A549 (cell line): Measurements from ENCODE around the gene AREL1. TPM values are rescaled to one million over a fixed set of nuclear protein-coding genes. Genes with fewer than 3 reads are reported as not detected.

Experiments used
- ATAC-seq, 2 experiments: fragments of 200-7000 bp in 1 of 2; fragments of >200 bp in 1 of 2; cut with Nextera tagmentation in 1 of 2; cut with Tn5 transposase in 1 of 2; 3 replicates each; pipeline versions ENCODE4 v1.8.0 to v1.9.1; 2018 to 2020; ENCODE audit warnings: mild to moderate bottlenecking in 1 of 2, moderate library complexity in 1 of 2
- CTCF ChIA-PET: fragments of 300-600 bp; sonication (Branson Sonifier 250); formaldehyde crosslinking; extraction: SDS; loops from one replicate; lab custom pipeline; 2021; ENCODE audit warnings: antibody characterized with exemption, inconsistent platforms; lab: Yijun Ruan, JAX
- POLR2A ChIA-PET: fragments of 350-600 bp; formaldehyde crosslinking; extraction: SDS; loops from one replicate; lab custom pipeline; 2021; ENCODE audit warnings: antibody characterized with exemption, inconsistent platforms; lab: Yijun Ruan, JAX
- DNase-seq, 2 experiments: peaks; one replicate each; pipeline versions ENCODE4 v3.0.0 to v3.0.0-alpha.2; 2011 to 2016; ENCODE audit warnings: low read depth in 1 of 2, low spot score in 1 of 2
- FAIRE-seq: peaks from 2 replicates; lab custom pipeline; 2011; peaks lifted over from hg19 to GRCh38; lab: Jason Lieb, UNC
- H3K27ac ChIP-seq, 2 experiments: fragments of >200 bp; sonication (Bioruptor Twin); formaldehyde crosslinking; 3 replicates each; pipeline ENCODE4 v1.5.1; 2016 to 2017
- H3K4me1 ChIP-seq: fragments of >200 bp; sonication (Bioruptor Twin); formaldehyde crosslinking; 3 replicates; pipeline ENCODE4 v1.6.1; 2016
- H3K4me2 ChIP-seq: fragments of >200 bp; sonication (Bioruptor Twin); formaldehyde crosslinking; 3 replicates; pipeline ENCODE4 v1.6.1; 2016
- H3K4me3 ChIP-seq: fragments of >200 bp; sonication (Bioruptor Twin); formaldehyde crosslinking; 3 replicates; pipeline ENCODE4 v1.5.1; 2016
- H3K9me3 ChIP-seq: fragments of >200 bp; sonication (Bioruptor Twin); formaldehyde crosslinking; 3 replicates; pipeline ENCODE4 v1.6.1; 2016
- CBX2 ChIP-seq: fragments of 200-600 bp; sonication (generic); IDR thresholded peaks from 2 replicates; pipeline ENCODE4 v1.6.1; 2016; ENCODE audit warnings: low read depth, mild to moderate bottlenecking, borderline replicate concordance
- CBX8 ChIP-seq: fragments of 200-600 bp; sonication (generic); IDR thresholded peaks from 2 replicates; pipeline ENCODE4 v1.6.1; 2016
- CEBPB ChIP-seq, 2 experiments: fragments of >200 bp in 1 of 2; sonication (Bioruptor Twin) in 1 of 2; formaldehyde crosslinking in 1 of 2; IDR thresholded peaks; 2 replicates each; pipeline ENCODE4 v1.6.1; 2012 to 2016
- CHD2 ChIP-seq: fragments of 150-350 bp; IDR thresholded peaks from 2 replicates; pipeline ENCODE4 v1.6.1; 2014; ENCODE audit warnings: low read length; ENCODE audit not compliant: partially characterized antibody
- EP300 ChIP-seq, 2 experiments: fragments of >200 bp; sonication (Bioruptor Twin); formaldehyde crosslinking; IDR thresholded peaks; 2 replicates in 1 of 2; 3 replicates in 1 of 2; pipeline ENCODE4 v1.6.1; 2016 to 2017
- FOSL2 ChIP-seq, 2 experiments: fragments of 450-650 bp in 1 of 2; fragments of >200 bp in 1 of 2; sonication (Bioruptor Twin) in 1 of 2; formaldehyde crosslinking; IDR thresholded peaks; 2 replicates each; pipeline versions ENCODE4 v1.5.0 to v1.6.1; 2016 to 2020; ENCODE audit warnings: mild to moderate bottlenecking in 1 of 2, moderate library complexity in 1 of 2
- HDAC2 ChIP-seq: fragments of 200-600 bp; sonication (generic); IDR thresholded peaks from 2 replicates; pipeline ENCODE4 v1.6.1; 2016
- HOXB5 ChIP-seq: fragments of 250-450 bp; sonication (Bioruptor Pico); IDR thresholded peaks from 2 replicates; pipeline ENCODE4 v1.5.0; 2020; ENCODE audit warnings: mild to moderate bottlenecking, moderate library complexity
- JUNB ChIP-seq: fragments of >200 bp; sonication (Bioruptor Twin); formaldehyde crosslinking; IDR thresholded peaks from 2 replicates; pipeline ENCODE4 v1.6.1; 2016
- KDM1A ChIP-seq: fragments of 200-600 bp; sonication (generic); IDR thresholded peaks from 2 replicates; pipeline ENCODE4 v1.6.1; 2016; ENCODE audit warnings: low read depth, mild to moderate bottlenecking
- MAFK ChIP-seq: fragments of 450-650 bp; IDR thresholded peaks from 2 replicates; pipeline ENCODE4 v1.6.1; 2014; ENCODE audit not compliant: partially characterized antibody
- NFE2L2 ChIP-seq: fragments of 150-350 bp; conservative IDR thresholded peaks from 2 replicates; pipeline ENCODE4 v1.6.1; 2014; ENCODE audit warnings: low read length
- NR3C1 ChIP-seq: fragments of >200 bp; sonication (Bioruptor Twin); formaldehyde crosslinking; IDR thresholded peaks from 3 replicates; pipeline ENCODE4 v1.6.1; 2017
- PHF8 ChIP-seq: fragments of 200-600 bp; sonication (generic); IDR thresholded peaks from 2 replicates; pipeline ENCODE4 v1.6.1; 2016; ENCODE audit warnings: low read depth, mild to moderate bottlenecking, antibody characterized with exemption, moderate library complexity, borderline replicate concordance
- POLR2A ChIP-seq: IDR thresholded peaks from 2 replicates; pipeline ENCODE4 v1.6.1; 2012; ENCODE audit warnings: mild to moderate bottlenecking, low read length
- POLR2AphosphoS2 ChIP-seq: conservative IDR thresholded peaks from 2 replicates; pipeline ENCODE4 v1.6.1; 2012; ENCODE audit warnings: low read length, improper control_type of control experiment, inconsistent platforms
- SREBF2 ChIP-seq: fragments of 450-650 bp; IDR thresholded peaks from 2 replicates; pipeline ENCODE4 v1.6.1; 2014; ENCODE audit warnings: mild to moderate bottlenecking, moderate library complexity
- TP53 ChIP-seq: fragments of 250-450 bp; sonication (Bioruptor Pico); IDR thresholded peaks from 2 replicates; pipeline ENCODE4 v1.5.0; 2021; ENCODE audit warnings: mild to moderate bottlenecking, moderate library complexity
- WGBS: methylation state at CpG from one replicate; pipeline ENCODE4 v1.1.6; 2017; ENCODE audit errors: missing lambda C conversion rate; 5-methylcytosine and 5-hydroxymethylcytosine counted together
- polyA plus RNA-seq, 4 experiments: library from polyadenylated mRNA; depleted of rRNA in 3 of 4; stranded (reverse); fragments of >200 nt; fragmentation: RNase III in 1 of 4; extraction: RNeasy Plus Mini Kit Qiagen cat#74134 plus additional on column Dnase treatment in 1 of 4; gene quantifications; 2 replicates in 3 of 4; 3 replicates in 1 of 4; pipeline ENCODE4 v1.2.3, GENCODE V29; 2011 to 2017
- TF ChIP-seq, protein P1 (sequence below): fragments of >200 bp; sonication (Bioruptor Twin); formaldehyde crosslinking; IDR thresholded peaks from 2 replicates; pipeline ENCODE4 v1.6.1; 2016
- TF ChIP-seq, protein P2 (sequence below): fragments of 250-450 bp; sonication (Bioruptor Pico); IDR thresholded peaks from 2 replicates; pipeline ENCODE4 v1.5.0; 2020; ENCODE audit warnings: low read depth, mild to moderate bottlenecking, moderate library complexity
- TF ChIP-seq, protein P3 (sequence below): fragments of 150-350 bp; IDR thresholded peaks from 2 replicates; pipeline ENCODE4 v1.6.1; 2014; ENCODE audit warnings: low read depth, mild to moderate bottlenecking, low read length
- TF ChIP-seq, protein P4 (sequence below): IDR thresholded peaks from 2 replicates; pipeline ENCODE4 v1.6.1; 2012; ENCODE audit warnings: low read depth, borderline replicate concordance
- TF ChIP-seq, protein P5 (sequence below): IDR thresholded peaks from 2 replicates; pipeline ENCODE4 v1.6.1; 2012
- TF ChIP-seq, protein P6 (sequence below): fragments of >200 bp; sonication (Bioruptor Twin); formaldehyde crosslinking; IDR thresholded peaks from 3 replicates; pipeline ENCODE4 v1.6.1; 2016

Gene AREL1
- polyA plus RNA-seq, 2 of the 4 experiments (the other 2 are of a cell fraction): 27.5 to 48.6 TPM

DNA sequence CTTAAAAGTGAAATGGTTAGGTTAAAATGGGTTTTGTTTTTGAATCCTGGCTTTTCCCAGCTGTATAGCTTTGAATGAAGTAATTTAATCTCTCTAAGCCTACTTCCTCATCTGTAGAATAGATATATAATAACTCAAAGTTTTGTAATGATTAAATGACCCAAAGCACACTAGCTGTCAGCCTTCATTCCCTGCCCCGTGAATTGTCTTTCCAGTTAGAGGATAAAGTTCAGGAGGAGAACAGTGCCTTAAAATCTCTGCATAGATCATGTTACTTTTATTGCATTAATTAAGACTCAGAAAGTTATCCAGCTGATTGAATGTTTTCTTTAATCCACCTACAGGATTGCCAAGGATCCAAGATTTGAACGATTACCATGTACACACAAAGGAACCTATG, 19.5 kb upstream of the AREL1 start:
- no peaks in the 10 kb centered on the region; the same call in 2 of the 3 replicates for H3K4me1 ChIP-seq
- TF ChIP-seq, protein P1, sequence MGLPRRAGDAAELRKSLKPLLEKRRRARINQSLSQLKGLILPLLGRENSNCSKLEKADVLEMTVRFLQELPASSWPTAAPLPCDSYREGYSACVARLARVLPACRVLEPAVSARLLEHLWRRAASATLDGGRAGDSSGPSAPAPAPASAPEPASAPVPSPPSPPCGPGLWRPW: no peak
- TF ChIP-seq KDM1A (no peak), CEBPB (IDR thresholded peaks at IDR 0.05) (no peak), POLR2AphosphoS2 (no peak), TP53 (CRISPR knock-in tag) (no peak), JUNB (no peak), MAFK (no peak), POLR2A (no peak), HOXB5 (CRISPR knock-in tag) (no peak), HDAC2 (no peak)
- TF ChIP-seq, protein P2, sequence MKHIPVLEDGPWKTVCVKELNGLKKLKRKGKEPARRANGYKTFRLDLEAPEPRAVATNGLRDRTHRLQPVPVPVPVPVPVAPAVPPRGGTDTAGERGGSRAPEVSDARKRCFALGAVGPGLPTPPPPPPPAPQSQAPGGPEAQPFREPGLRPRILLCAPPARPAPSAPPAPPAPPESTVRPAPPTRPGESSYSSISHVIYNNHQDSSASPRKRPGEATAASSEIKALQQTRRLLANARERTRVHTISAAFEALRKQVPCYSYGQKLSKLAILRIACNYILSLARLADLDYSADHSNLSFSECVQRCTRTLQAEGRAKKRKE (CRISPR knock-in tag): no peak
- no peak overlapping the region for H3K4me3 ChIP-seq
- no peak for ATAC-seq
- no peak overlapping the region for H3K4me2 ChIP-seq
- no peak overlapping the region for H3K27ac ChIP-seq
- POLR2A ChIA-PET: no interaction called here
- H3K9me3 ChIP-seq: no peaks in the 10 kb centered on the region
- WGBS: 86% methylated on average over 2 of the region's 2 CpGs
- no peak for FAIRE-seq
- CTCF ChIA-PET: interaction anchor here (0.6 to 0.9 kb wide), 2 partner anchors 31 to 466 kb away, joined by 3 read pairs; partner anchors contain the start of gene YLPM1
- DNase-seq: no peak

DNA sequence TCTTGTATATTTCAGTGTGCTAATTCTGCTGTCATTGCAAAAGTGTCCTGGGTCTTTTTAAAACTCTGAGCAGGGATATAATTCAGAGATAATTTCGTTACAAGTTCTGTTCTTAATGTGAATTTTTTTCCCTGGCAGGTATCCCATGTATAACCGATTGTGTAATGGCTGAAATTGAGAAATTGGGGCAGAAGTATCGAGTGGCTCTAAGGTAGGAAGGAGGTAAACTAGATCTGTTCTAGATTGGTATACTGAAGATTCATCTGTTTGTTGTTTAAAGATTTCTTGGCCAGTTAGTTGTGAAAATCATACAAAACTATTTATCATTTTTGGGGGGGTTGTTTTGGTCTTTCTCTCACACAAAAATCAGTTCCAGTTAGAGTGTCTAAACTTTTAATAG, 10.3 kb upstream of the AREL1 start:
- H3K4me3 ChIP-seq: no peak overlapping the region
- H3K27ac ChIP-seq: no peak overlapping the region
- H3K4me2 ChIP-seq: no peak overlapping the region
- H3K9me3 ChIP-seq: 0 out of 3 replicates have a peak, but pooled peaks cover 2% of the 10 kb centered on the region
- ChIA-PET CTCF (interaction anchor here (0.8 kb wide), 1 partner anchor 114 kb away, joined by 3 read pairs; no protein-coding TSS in a partner anchor), POLR2A (interaction anchor here (0.7 kb wide), 1 partner anchor 104 kb away, joined by 3 read pairs; no protein-coding TSS in a partner anchor)
- DNase-seq: no peak
- H3K4me1 ChIP-seq: no peaks in the 10 kb centered on the region
- no peak for FAIRE-seq
- 78% methylated on average over 3 of the region's 3 CpGs for WGBS
- no peak for ATAC-seq
- no peak for TF ChIP-seq SREBF2
- TF ChIP-seq, protein P3, sequence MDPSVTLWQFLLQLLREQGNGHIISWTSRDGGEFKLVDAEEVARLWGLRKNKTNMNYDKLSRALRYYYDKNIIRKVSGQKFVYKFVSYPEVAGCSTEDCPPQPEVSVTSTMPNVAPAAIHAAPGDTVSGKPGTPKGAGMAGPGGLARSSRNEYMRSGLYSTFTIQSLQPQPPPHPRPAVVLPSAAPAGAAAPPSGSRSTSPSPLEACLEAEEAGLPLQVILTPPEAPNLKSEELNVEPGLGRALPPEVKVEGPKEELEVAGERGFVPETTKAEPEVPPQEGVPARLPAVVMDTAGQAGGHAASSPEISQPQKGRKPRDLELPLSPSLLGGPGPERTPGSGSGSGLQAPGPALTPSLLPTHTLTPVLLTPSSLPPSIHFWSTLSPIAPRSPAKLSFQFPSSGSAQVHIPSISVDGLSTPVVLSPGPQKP: no peak
- TF ChIP-seq, protein P4, sequence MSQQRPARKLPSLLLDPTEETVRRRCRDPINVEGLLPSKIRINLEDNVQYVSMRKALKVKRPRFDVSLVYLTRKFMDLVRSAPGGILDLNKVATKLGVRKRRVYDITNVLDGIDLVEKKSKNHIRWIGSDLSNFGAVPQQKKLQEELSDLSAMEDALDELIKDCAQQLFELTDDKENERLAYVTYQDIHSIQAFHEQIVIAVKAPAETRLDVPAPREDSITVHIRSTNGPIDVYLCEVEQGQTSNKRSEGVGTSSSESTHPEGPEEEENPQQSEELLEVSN: no peak
- TF ChIP-seq NR3C1: no peak
- TF ChIP-seq CBX8: no peak
- no peak for TF ChIP-seq EP300 (IDR thresholded peaks at IDR 0.05)
- no peak for TF ChIP-seq CHD2
- no peak for TF ChIP-seq CBX2
- TF ChIP-seq, protein P2 (CRISPR knock-in tag): no peak
- no peak for TF ChIP-seq PHF8
- TF ChIP-seq NFE2L2: no peak
- TF ChIP-seq, protein P5, sequence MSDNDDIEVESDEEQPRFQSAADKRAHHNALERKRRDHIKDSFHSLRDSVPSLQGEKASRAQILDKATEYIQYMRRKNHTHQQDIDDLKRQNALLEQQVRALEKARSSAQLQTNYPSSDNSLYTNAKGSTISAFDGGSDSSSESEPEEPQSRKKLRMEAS: no peak
- TF ChIP-seq FOSL2 (IDR thresholded peaks at IDR 0.05): no peak
- no peak for TF ChIP-seq FOSL2 (CRISPR knock-in tag; IDR thresholded peaks at IDR 0.05)
- TF ChIP-seq, protein P1: no peak
- TF ChIP-seq, protein P6, sequence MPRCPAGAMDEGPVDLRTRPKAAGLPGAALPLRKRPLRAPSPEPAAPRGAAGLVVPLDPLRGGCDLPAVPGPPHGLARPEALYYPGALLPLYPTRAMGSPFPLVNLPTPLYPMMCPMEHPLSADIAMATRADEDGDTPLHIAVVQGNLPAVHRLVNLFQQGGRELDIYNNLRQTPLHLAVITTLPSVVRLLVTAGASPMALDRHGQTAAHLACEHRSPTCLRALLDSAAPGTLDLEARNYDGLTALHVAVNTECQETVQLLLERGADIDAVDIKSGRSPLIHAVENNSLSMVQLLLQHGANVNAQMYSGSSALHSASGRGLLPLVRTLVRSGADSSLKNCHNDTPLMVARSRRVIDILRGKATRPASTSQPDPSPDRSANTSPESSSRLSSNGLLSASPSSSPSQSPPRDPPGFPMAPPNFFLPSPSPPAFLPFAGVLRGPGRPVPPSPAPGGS: no peak
